Epithelial cell of proximal tubule (primary cell): Measurements from ENCODE around the gene QRICH2. TPM values are rescaled to one million over a fixed set of nuclear protein-coding genes. Genes with fewer than 3 reads are reported as not detected.
A peak's percentile ranks its signal among the peaks of the same experiment; 100 is the strongest.

ENCODE experiments used
- DNase-seq: peaks from one replicate; pipeline ENCODE4 v3.0.0-alpha.2; 2011; ENCODE audit warnings: low read depth
- H3K4me3 ChIP-seq: 2 replicates; pipeline ENCODE4 v1.5.1; 2011; ENCODE audit warnings: low read depth, mild to moderate bottlenecking, low read length
- total RNA-seq: library from RNA; depleted of rRNA; stranded (reverse); fragments of >200 nt; gene quantifications from 2 replicates; pipeline ENCODE4 v1.2.3, GENCODE V29; 2015
- TF ChIP-seq, protein P1 (sequence below): conservative IDR thresholded peaks from 2 replicates; pipeline ENCODE4 v1.5.1; 2012; ENCODE audit warnings: low read depth, mild to moderate bottlenecking, low read length

The QRICH2 gene
- total RNA-seq, 1 donor from 2014 or later: 0.69 TPM

- DNase-seq: no peak
- TF ChIP-seq, protein P1, sequence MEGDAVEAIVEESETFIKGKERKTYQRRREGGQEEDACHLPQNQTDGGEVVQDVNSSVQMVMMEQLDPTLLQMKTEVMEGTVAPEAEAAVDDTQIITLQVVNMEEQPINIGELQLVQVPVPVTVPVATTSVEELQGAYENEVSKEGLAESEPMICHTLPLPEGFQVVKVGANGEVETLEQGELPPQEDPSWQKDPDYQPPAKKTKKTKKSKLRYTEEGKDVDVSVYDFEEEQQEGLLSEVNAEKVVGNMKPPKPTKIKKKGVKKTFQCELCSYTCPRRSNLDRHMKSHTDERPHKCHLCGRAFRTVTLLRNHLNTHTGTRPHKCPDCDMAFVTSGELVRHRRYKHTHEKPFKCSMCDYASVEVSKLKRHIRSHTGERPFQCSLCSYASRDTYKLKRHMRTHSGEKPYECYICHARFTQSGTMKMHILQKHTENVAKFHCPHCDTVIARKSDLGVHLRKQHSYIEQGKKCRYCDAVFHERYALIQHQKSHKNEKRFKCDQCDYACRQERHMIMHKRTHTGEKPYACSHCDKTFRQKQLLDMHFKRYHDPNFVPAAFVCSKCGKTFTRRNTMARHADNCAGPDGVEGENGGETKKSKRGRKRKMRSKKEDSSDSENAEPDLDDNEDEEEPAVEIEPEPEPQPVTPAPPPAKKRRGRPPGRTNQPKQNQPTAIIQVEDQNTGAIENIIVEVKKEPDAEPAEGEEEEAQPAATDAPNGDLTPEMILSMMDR: no peak
- H3K4me3 ChIP-seq: no peak overlapping the region
Measured at GRCh38 chr17:76292567-76292966, 15.5 kb downstream of the QRICH2 start.

DNA sequence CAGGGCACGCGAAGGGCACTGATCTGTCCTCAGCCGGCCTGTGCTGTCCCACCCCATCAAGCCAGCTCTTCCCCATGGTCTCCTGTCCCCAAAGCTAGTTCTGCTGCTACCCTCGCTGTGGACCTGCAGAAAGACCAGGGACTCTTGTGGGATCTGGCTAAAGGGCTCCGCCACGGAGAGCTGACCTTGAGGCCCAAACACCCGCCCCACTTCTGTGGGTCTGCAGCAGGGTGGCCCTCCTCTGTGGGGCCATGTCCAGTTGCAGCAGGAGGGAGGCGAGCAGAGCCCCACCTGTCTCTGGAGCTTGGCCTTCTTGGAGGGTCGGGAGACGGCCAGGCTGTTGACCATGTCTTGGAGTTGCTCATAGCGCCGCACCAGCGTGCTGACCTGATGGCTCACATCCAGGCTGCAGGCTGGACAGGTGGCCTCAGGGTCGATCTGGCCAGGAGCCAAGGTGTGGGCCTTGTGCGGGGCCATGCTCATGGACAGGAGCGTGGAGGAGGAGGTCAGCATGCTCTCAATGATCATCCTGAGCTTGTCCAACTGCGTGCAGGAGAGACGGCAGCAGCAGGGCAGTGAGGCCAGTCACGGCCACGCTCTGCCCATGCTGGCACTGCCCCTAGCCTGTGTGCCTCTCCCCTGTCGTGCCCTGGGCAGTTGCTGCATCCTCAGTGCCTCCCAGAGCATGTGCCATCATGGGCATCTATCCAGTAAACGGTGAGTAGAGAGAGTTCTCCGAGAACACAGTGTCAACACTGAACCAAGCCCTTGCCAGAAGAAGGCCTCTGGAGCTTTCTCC, 26.3 kb downstream of the QRICH2 start:
- TF ChIP-seq, protein P1: no peak
- H3K4me3 ChIP-seq: no peak overlapping the region
- no peak for DNase-seq

DNA sequence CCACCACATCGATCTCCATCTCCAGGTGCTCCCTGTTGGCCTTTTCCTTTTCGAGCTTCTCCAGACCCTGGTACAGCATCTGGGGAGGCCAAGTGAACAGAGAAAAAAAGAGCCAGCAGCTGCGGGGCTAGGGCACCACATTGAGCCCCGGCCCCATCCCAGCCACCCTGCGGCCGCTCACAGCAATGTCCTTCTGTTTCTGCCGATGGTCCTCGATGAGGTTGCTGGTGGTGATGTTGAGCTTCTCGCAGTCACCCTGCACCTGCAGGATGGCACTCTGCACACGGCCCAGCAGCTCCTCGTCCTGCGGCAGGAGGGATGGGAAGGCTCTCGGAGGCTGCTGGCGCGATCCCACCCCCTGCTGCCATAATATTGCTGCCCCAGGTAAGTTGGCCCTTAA, 27.4 kb downstream of the QRICH2 start:
- DNase-seq: no peak

GRCh38 chr17:76279742-76280287, 28.3 kb downstream of the QRICH2 start:
- DNase-seq: no peak
- H3K4me3 ChIP-seq: no peak overlapping the region
- TF ChIP-seq, protein P1: no peak

More for the DNA sequence above, 27.4 kb downstream of the QRICH2 start:
- TF ChIP-seq, protein P1: no peak
- no peak overlapping the region for H3K4me3 ChIP-seq

- H3K4me3 ChIP-seq: no peak overlapping the region
- DNase-seq: no peak
- TF ChIP-seq, protein P1: peak; percentile 97
Measured at GRCh38 chr17:76278952-76279741, 28.9 kb downstream of the QRICH2 start.

- no peak for DNase-seq
- no peak overlapping the region for H3K4me3 ChIP-seq
- TF ChIP-seq, protein P1: no peak
Measured at GRCh38 chr17:76278268-76278908, 29.7 kb downstream of the QRICH2 start.
